Caco-2 (cell line): ENCODE data around the gene WDR76. TPM values are rescaled to one million over a fixed set of nuclear protein-coding genes. Genes with fewer than 3 reads are reported as not detected.

ENCODE experiments used
- BruUV-seq: library from RNA; stranded (reverse); fragments of 400-500 nt; replicated peaks from 2 replicates; lab custom pipeline; 2021; lab: Mats Ljungman, UMichigan
- CTCF ChIA-PET: fragments of 300-600 bp; sonication (Branson Sonifier 250); formaldehyde crosslinking; loops from one replicate; lab custom pipeline; 2022; ENCODE audit warnings: antibody characterized with exemption; lab: Charles Lee
- POLR2A ChIA-PET: fragments of 300-600 bp; sonication (Branson Sonifier 250); formaldehyde crosslinking; loops from one replicate; lab custom pipeline; 2022; ENCODE audit warnings: antibody characterized with exemption; lab: Charles Lee
- DNase-seq, 2 experiments: peaks; one replicate each; pipeline versions ENCODE4 v3.0.0 to v3.0.0-alpha.2; 2020 to 2022
- H3K27me3 ChIP-seq: replicated peaks from 2 replicates; pipeline ENCODE4 v1.6.0; 2011; ENCODE audit warnings: low read length; ENCODE audit not compliant: control insufficient read depth, insufficient read depth
- H3K36me3 ChIP-seq: 2 replicates; pipeline ENCODE4 v1.5.1; 2011; ENCODE audit warnings: low read length; ENCODE audit not compliant: control insufficient read depth, insufficient read depth
- H3K4me1 ChIP-seq: fragments of 250-450 bp; sonication (Bioruptor Pico); 2 replicates; pipeline ENCODE4 v1.5.1; 2020; ENCODE audit warnings: mild to moderate bottlenecking
- H3K4me3 ChIP-seq: 2 replicates; pipeline ENCODE4 v1.5.1; 2011; ENCODE audit warnings: low read depth, mild to moderate bottlenecking, control low read depth, low read length
- H3K9me3 ChIP-seq: fragments of 250-450 bp; sonication (Bioruptor Pico); 2 replicates; pipeline ENCODE4 v1.5.1; 2020; ENCODE audit warnings: mild to moderate bottlenecking, moderate library complexity
- H3K27ac Mint-ChIP-seq: one replicate; pipeline ENCODE4 v1.8.0; 2022; ENCODE audit warnings: mixed read lengths; ENCODE audit not compliant: unreplicated experiment
- H3K27me3 Mint-ChIP-seq: one replicate; pipeline ENCODE4 v1.8.0; 2022; ENCODE audit warnings: mixed read lengths; ENCODE audit not compliant: insufficient read depth, unreplicated experiment
- H3K36me3 Mint-ChIP-seq: one replicate; pipeline ENCODE4 v1.8.0; 2022; ENCODE audit warnings: mild to moderate bottlenecking, mixed read lengths; ENCODE audit not compliant: insufficient read depth, unreplicated experiment
- H3K4me1 Mint-ChIP-seq: one replicate; pipeline ENCODE4 v1.8.0; 2022; ENCODE audit warnings: low read depth, mixed read lengths; ENCODE audit not compliant: unreplicated experiment
- H3K4me3 Mint-ChIP-seq: one replicate; pipeline ENCODE4 v1.8.0; 2022; ENCODE audit warnings: mild to moderate bottlenecking, moderate library complexity, mixed read lengths; ENCODE audit not compliant: unreplicated experiment
- H3K9me3 Mint-ChIP-seq: one replicate; pipeline ENCODE4 v1.8.0; 2022; ENCODE audit warnings: mixed read lengths; ENCODE audit not compliant: unreplicated experiment
- CTCF ChIP-seq, 2 experiments: fragments of 200-600 bp in 1 of 2; IDR thresholded peaks; 1 replicate in 1 of 2; 2 replicates in 1 of 2; pipeline versions ENCODE4 v1.5.1 to v1.8.0; 2011 to 2022; ENCODE audit warnings: antibody characterized with exemption in 1 of 2, control low read depth in 1 of 2, inconsistent platforms in 1 of 2, low read depth in 1 of 2, low read length in 1 of 2, mild to moderate bottlenecking in 1 of 2, moderate library complexity in 1 of 2; ENCODE audit not compliant: insufficient read depth in 1 of 2, severe bottlenecking in 1 of 2, unreplicated experiment in 1 of 2
- intact Hi-C: fragments of 100-400 bp; cut with micrococcal nuclease; formaldehyde crosslinking; loops from one replicate; pipeline ENCODE4 v1.10.0; 2022; ENCODE audit not compliant: unreplicated experiment
- total RNA-seq: library from RNA; stranded (reverse); gene quantifications from 2 replicates; pipeline ENCODE4 v1.2.3, GENCODE V29; 2022

The WDR76 gene
- total RNA-seq, 1 experiment from 2014 or later, result 26.9 TPM

GRCh38 chr15:43793647-43794046 is 33.2 kb upstream of the WDR76 start:
- no peak for DNase-seq
- Mint-ChIP-seq H3K4me3 (peak overlapping the region; percentile 98), H3K36me3 (peaks cover 54% of the 10 kb centered on the region), H3K27ac (peak overlapping the region; percentile 97), H3K4me1 (peaks cover 19% of the 10 kb centered on the region), H3K27me3 (no peaks in the 10 kb centered on the region), H3K9me3 (no peaks in the 10 kb centered on the region)
- intact Hi-C loops, result no loop called here
- Histone ChIP-seq H3K4me3 (no peak overlapping the region), H3K27me3 (no peaks in the 10 kb centered on the region), H3K4me1 (peaks cover 13% of the 10 kb centered on the region), H3K9me3 (no peaks in the 10 kb centered on the region), H3K36me3 (peaks cover 5% of the 10 kb centered on the region; the same call in 1 of the 2 replicates)
- no peak for TF ChIP-seq CTCF (IDR thresholded peaks at IDR 0.05; ENCODE audit: insufficient read depth in 1 of 2, low read depth in 1 of 2, low read length in 1 of 2, severe bottlenecking in 1 of 2, unreplicated experiment in 1 of 2)
- CTCF ChIA-PET, result no interaction called here
- POLR2A ChIA-PET, result interaction anchor here (0.6 to 1.9 kb wide), 2 partner anchors 31 to 35 kb away, joined by 3 to 6 read pairs; partner anchors contain the start of gene MFAP1
- BruUV-seq, result no TSS peak

GRCh38 chr15:43794269-43795037 is 32.3 kb upstream of the WDR76 start:
- no TSS peak for BruUV-seq
- POLR2A ChIA-PET, result no interaction called here

GRCh38 chr15:43795197-43795596 is 31.6 kb upstream of the WDR76 start:
- peaks cover 8% of the 10 kb centered on the region for H3K36me3 ChIP-seq
- no peaks in the 10 kb centered on the region for H3K9me3 ChIP-seq
- no peak for TF ChIP-seq CTCF (IDR thresholded peaks at IDR 0.05; ENCODE audit: insufficient read depth in 1 of 2, low read depth in 1 of 2, low read length in 1 of 2, severe bottlenecking in 1 of 2, unreplicated experiment in 1 of 2)
- Mint-ChIP-seq H3K4me3 (no peak overlapping the region), H3K4me1 (peaks cover 23% of the 10 kb centered on the region), H3K27me3 (no peaks in the 10 kb centered on the region), H3K9me3 (no peaks in the 10 kb centered on the region), H3K27ac (no peak overlapping the region), H3K36me3 (peaks cover 66% of the 10 kb centered on the region)
- H3K4me3 ChIP-seq, result no peak overlapping the region
- H3K4me1 ChIP-seq, result peaks cover 23% of the 10 kb centered on the region
- H3K27me3 ChIP-seq, result no peaks in the 10 kb centered on the region
- ChIA-PET CTCF (no interaction called here), POLR2A (interaction anchor here (0.6 kb wide), 1 partner anchor 392 kb away, joined by 3 read pairs; no protein-coding TSS in a partner anchor)
- DNase-seq, result no peak
- BruUV-seq, result no TSS peak
- intact Hi-C loops, result no loop called here

More at GRCh38 chr15:43794269-43795037, 32.3 kb upstream of the WDR76 start:
- TF ChIP-seq CTCF (IDR thresholded peaks at IDR 0.05; ENCODE audit: insufficient read depth in 1 of 2, low read depth in 1 of 2, low read length in 1 of 2, severe bottlenecking in 1 of 2, unreplicated experiment in 1 of 2), result no peak
- H3K9me3 Mint-ChIP-seq, result no peaks in the 10 kb centered on the region
- CTCF ChIA-PET, result no interaction called here
- peaks cover 19% of the 10 kb centered on the region for H3K4me1 Mint-ChIP-seq
- H3K9me3 ChIP-seq, result no peaks in the 10 kb centered on the region
- H3K4me1 ChIP-seq, result peaks cover 19% of the 10 kb centered on the region
- peaks cover 59% of the 10 kb centered on the region for H3K36me3 Mint-ChIP-seq
- no peaks in the 10 kb centered on the region for H3K27me3 Mint-ChIP-seq
- H3K4me3 ChIP-seq, result no peak overlapping the region
- no peaks in the 10 kb centered on the region for H3K27me3 ChIP-seq
- no peak overlapping the region for H3K27ac Mint-ChIP-seq
- DNase-seq, result no peak
- intact Hi-C loops, result no loop called here
- H3K36me3 ChIP-seq, result peaks cover 7% of the 10 kb centered on the region
- H3K4me3 Mint-ChIP-seq, result peak overlapping the region; percentile 98
